ENCODE data around the gene DHRS3.

GRCh38 chr1:12610941-12611340 is 7.1 kb downstream of the DHRS3 start:
- TF ChIP-seq CTCF (IDR thresholded peaks at IDR 0.05) (no peak), POLR2A (IDR thresholded peaks at IDR 0.05) (no peak)

All from vagina (tissue), 2 donors.